Ascending aorta (tissue), 2 donors: ENCODE measurements around the gene RCBTB2. TPM values are rescaled to one million over a fixed set of nuclear protein-coding genes. Genes with fewer than 3 reads are reported as not detected.

Source experiments
- DNase-seq, 2 donors: peaks; one replicate each; pipeline ENCODE4 v3.0.0-alpha.2; 2019; ENCODE audit warnings: low spot score in 2 of 2
- H3K27ac ChIP-seq, 2 donors: fragments of 200-600 bp; sonication (generic); one replicate each; pipeline ENCODE4 v1.5.1; 2016 to 2017; ENCODE audit warnings: mild to moderate bottlenecking in 1 of 2
- H3K27me3 ChIP-seq: fragments of 200-600 bp; sonication (generic); one replicate; pipeline ENCODE4 v1.5.1; 2017
- H3K36me3 ChIP-seq, 2 donors: fragments of 200-600 bp; sonication (generic); one replicate each; pipeline ENCODE4 v1.5.1; 2016
- H3K4me1 ChIP-seq, 2 donors: fragments of 200-600 bp; sonication (generic); one replicate each; pipeline ENCODE4 v1.5.1; 2016 to 2017; ENCODE audit warnings: mild to moderate bottlenecking in 1 of 2
- H3K4me3 ChIP-seq, 2 donors: fragments of 200-600 bp; sonication (generic); one replicate each; pipeline ENCODE4 v1.5.1; 2016 to 2017; ENCODE audit warnings: mild to moderate bottlenecking in 1 of 2
- H3K9me3 ChIP-seq, 2 donors: fragments of 200-600 bp; sonication (generic); one replicate each; pipeline ENCODE4 v1.5.1; 2016
- intact Hi-C: fragments of 100-400 bp; cut with DNase I; formaldehyde crosslinking; loops from one replicate; pipeline ENCODE4 v1.15.1; 2023
- total RNA-seq: library from RNA; depleted of rRNA; stranded (reverse); fragments of >200 nt; gene quantifications from one replicate; pipeline ENCODE4 v1.1.0, GENCODE V29; 2016
- TF ChIP-seq, protein P1 (sequence below), 3 experiments: fragments of 200-600 bp in 2 of 3; fragments of 450-650 bp in 1 of 3; sonication (generic) in 2 of 3; IDR thresholded peaks; one replicate each; pipeline ENCODE4 v1.5.1; 2016 to 2019; ENCODE audit warnings: antibody characterized with exemption in 3 of 3, mild to moderate bottlenecking in 1 of 3, moderate library complexity in 1 of 3

Gene RCBTB2
- total RNA-seq, 1 donor from 2014 or later, result 1.8 TPM

DNA sequence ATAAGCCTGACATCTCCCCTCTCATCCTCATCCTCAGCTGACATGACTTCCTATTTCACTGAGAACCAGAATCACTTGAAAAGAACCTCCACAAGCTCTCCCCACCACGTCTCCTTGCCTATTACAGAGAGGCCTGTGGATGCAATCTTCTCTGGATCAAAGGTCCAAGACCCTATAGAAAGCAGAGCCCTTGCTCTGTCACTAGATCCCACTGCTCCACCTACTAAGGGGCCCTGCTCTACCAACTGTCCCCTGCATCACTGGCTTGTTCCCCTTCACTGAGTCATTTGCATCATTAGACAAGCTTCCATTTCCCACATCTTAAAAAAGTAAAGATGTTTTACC lies 40.8 kb downstream of the RCBTB2 start:
- intact Hi-C loops, result no loop called here
- Histone ChIP-seq H3K4me3 (peak overlapping the region in 1 of 2 donors; percentile 8), H3K27ac (peak overlapping the region; percentile 28 to 50), H3K4me1 (no peaks in the 10 kb centered on the region), H3K9me3 (no peaks in the 10 kb centered on the region), H3K27me3 (no peaks in the 10 kb centered on the region), H3K36me3 (no peaks in the 10 kb centered on the region)
- TF ChIP-seq, protein P1, sequence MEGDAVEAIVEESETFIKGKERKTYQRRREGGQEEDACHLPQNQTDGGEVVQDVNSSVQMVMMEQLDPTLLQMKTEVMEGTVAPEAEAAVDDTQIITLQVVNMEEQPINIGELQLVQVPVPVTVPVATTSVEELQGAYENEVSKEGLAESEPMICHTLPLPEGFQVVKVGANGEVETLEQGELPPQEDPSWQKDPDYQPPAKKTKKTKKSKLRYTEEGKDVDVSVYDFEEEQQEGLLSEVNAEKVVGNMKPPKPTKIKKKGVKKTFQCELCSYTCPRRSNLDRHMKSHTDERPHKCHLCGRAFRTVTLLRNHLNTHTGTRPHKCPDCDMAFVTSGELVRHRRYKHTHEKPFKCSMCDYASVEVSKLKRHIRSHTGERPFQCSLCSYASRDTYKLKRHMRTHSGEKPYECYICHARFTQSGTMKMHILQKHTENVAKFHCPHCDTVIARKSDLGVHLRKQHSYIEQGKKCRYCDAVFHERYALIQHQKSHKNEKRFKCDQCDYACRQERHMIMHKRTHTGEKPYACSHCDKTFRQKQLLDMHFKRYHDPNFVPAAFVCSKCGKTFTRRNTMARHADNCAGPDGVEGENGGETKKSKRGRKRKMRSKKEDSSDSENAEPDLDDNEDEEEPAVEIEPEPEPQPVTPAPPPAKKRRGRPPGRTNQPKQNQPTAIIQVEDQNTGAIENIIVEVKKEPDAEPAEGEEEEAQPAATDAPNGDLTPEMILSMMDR (IDR thresholded peaks at IDR 0.05), result no peak
- no peak for DNase-seq

DNA sequence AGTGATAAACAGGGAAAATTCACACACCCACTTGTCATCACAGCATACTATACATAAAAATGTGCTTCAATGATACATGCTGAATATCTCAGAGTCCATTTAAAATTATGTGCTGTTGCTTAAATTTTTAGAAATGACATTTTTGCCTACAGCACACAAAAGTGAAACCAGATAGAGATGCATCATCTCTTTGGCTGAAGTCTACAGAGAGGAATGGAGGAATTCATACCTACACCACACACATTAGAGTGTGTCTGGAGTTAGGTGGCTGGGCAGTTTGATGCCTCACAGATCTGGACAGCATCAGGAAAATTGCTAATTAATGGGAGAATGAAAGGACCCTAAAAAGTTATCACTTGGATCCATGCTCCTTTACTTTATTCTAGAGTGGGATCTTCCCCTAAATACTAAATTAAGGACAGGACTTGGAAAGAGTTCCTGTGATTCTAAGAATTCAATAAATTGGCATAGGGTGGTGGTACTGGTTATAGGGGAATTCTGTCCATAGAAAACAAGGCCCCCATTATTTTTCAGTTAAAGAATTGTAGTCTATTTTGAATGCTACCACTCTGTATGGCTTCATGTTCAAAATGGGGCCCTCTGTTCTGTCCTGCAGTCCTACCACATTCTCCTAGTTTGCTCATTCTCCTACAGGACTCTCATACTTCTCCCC lies 41.3 kb downstream of the RCBTB2 start:
- DNase-seq, result no peak
- no peaks in the 10 kb centered on the region for H3K4me1 ChIP-seq
- TF ChIP-seq, protein P1 (IDR thresholded peaks at IDR 0.05), result no peak
- peak overlapping the region in 1 of 2 donors; percentile 8 for H3K4me3 ChIP-seq
- H3K36me3 ChIP-seq, result no peaks in the 10 kb centered on the region
- H3K27ac ChIP-seq, result peak overlapping the region; percentile 28 to 50
- no peaks in the 10 kb centered on the region for H3K9me3 ChIP-seq
- intact Hi-C loops, result no loop called here
- H3K27me3 ChIP-seq, result no peaks in the 10 kb centered on the region

DNA sequence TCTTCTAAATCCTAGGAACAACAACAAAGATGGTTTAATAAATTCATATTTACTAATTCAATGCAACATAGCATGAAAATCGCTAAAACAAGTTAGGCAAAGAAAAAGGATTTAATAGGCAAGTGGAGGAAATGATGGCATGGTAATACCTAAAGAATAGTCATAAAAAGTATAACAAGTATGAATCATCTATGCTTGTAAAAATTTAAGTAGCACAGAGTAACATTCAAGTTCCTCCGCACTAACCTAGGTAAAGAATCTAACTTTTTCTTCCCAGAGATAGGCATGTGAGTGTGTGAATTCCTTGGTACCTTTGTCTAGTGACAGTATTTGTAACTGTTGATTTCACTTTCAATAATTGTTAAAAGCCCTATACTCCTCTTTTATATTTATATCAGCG lies 42.6 kb downstream of the RCBTB2 start:
- Histone ChIP-seq H3K4me1 (no peaks in the 10 kb centered on the region), H3K9me3 (no peaks in the 10 kb centered on the region), H3K27me3 (no peaks in the 10 kb centered on the region), H3K27ac (no peak overlapping the region), H3K36me3 (no peaks in the 10 kb centered on the region), H3K4me3 (no peak overlapping the region)
- TF ChIP-seq, protein P1 (IDR thresholded peaks at IDR 0.05), result no peak
- intact Hi-C loops, result no loop called here
- DNase-seq, result no peak

DNA sequence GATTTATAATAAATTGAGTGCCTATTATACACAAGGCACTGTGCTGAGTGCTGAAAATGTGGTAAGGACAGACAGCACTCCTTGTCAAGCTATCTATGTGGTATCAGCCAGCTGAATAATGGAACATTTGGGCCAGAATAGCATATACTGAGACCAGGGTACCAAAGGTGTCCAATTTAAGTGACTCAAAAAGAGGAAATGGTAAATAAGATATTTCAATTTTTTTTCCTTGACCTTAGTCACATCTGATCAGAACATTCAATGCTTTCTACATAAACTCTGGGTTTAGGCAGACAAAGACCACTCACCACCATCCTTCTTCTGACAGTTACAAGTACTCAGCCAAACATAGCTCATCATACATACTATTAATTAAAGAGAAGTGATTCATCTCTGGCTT lies 43.2 kb downstream of the RCBTB2 start:
- H3K4me1 ChIP-seq, result no peaks in the 10 kb centered on the region
- H3K27ac ChIP-seq, result no peak overlapping the region
- TF ChIP-seq, protein P1 (IDR thresholded peaks at IDR 0.05), result no peak
- H3K4me3 ChIP-seq, result no peak overlapping the region
- no peaks in the 10 kb centered on the region for H3K27me3 ChIP-seq
- no peaks in the 10 kb centered on the region for H3K9me3 ChIP-seq
- intact Hi-C loops, result no loop called here
- H3K36me3 ChIP-seq, result no peaks in the 10 kb centered on the region
- DNase-seq, result no peak

DNA sequence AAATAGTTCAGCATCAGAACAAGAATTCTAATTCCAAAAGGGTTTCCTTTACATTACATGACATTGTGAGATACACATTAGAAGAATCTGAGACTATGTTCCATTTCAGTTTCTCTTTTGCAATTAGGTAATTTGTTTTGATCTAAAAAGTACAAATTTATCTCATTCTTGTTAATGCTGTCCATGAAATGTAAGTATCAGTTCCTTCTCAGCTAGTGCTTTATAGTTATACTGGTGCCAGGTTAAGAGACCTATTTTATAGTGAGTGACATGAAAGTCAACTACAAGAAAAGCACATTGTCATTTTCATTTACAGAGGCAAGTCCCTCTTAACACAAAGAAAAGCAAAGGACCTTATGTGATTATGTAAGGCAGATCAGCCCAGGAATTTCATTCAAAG lies 43.9 kb downstream of the RCBTB2 start:
- Histone ChIP-seq H3K27me3 (no peaks in the 10 kb centered on the region), H3K4me1 (no peaks in the 10 kb centered on the region), H3K4me3 (no peak overlapping the region), H3K36me3 (no peaks in the 10 kb centered on the region), H3K27ac (no peak overlapping the region), H3K9me3 (no peaks in the 10 kb centered on the region)
- DNase-seq, result no peak
- intact Hi-C loops, result no loop called here
- TF ChIP-seq, protein P1 (IDR thresholded peaks at IDR 0.05), result no peak

DNA sequence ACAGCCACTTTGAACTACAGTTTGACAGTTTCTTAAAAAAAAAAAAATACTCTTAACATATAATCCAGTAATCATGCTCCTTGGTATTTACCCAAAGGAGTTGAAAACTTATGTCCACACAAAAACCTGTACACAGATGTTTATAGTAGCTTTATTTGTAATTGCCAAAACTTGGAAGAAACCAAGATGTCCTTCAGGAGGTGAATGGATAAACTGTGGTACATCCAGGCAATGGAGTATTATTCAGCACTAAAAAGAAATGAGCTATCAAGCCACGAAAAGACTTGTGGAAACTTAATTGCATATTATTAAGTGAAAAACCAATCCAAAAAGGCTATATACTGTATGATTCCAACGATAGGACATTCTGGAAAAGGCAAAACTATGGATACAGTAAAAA lies 44.9 kb downstream of the RCBTB2 start:
- Histone ChIP-seq H3K4me1 (no peaks in the 10 kb centered on the region), H3K27ac (no peak overlapping the region), H3K27me3 (no peaks in the 10 kb centered on the region), H3K9me3 (no peaks in the 10 kb centered on the region), H3K4me3 (no peak overlapping the region), H3K36me3 (no peaks in the 10 kb centered on the region)
- intact Hi-C loops, result no loop called here
- no peak for DNase-seq
- TF ChIP-seq, protein P1 (IDR thresholded peaks at IDR 0.05), result no peak
